H9 (cell line): ENCODE results near the gene MUC2. TPM values are rescaled to one million over a fixed set of nuclear protein-coding genes. Genes with fewer than 3 reads are reported as not detected.

Source experiments
- DNase-seq: peaks from one replicate; pipeline ENCODE4 v3.0.0-alpha.2; 2017
- H2AFZ ChIP-seq: one replicate; pipeline ENCODE4 v1.6.1; 2013; ENCODE audit warnings: mild to moderate bottlenecking, low read length, control low read depth, moderate library complexity
- H2AK5ac ChIP-seq: 2 replicates; pipeline ENCODE4 v1.6.1; 2013; ENCODE audit warnings: low read length, control low read depth, mixed read lengths; ENCODE audit not compliant: insufficient read length
- H2BK120ac ChIP-seq: one replicate; pipeline ENCODE4 v1.6.1; 2013; ENCODE audit warnings: low read depth, mild to moderate bottlenecking, low read length, control low read depth, inconsistent platforms; ENCODE audit not compliant: poor library complexity, severe bottlenecking
- H2BK12ac ChIP-seq: 2 replicates; pipeline ENCODE4 v1.6.1; 2013; ENCODE audit warnings: low read length, control low read depth, mixed read lengths, low read depth; ENCODE audit not compliant: insufficient read length
- H2BK15ac ChIP-seq: 2 replicates; pipeline ENCODE4 v1.6.1; 2013; ENCODE audit warnings: low read depth, low read length, control low read depth
- H2BK20ac ChIP-seq: one replicate; pipeline ENCODE4 v1.6.1; 2013; ENCODE audit warnings: low read depth, mild to moderate bottlenecking, low read length, control low read depth, inconsistent platforms; ENCODE audit not compliant: poor library complexity, severe bottlenecking
- H2BK5ac ChIP-seq: 2 replicates; pipeline ENCODE4 v1.6.1; 2013; ENCODE audit warnings: low read length, control low read depth, mixed read lengths; ENCODE audit not compliant: insufficient read length
- H3K14ac ChIP-seq: 2 replicates; pipeline ENCODE4 v1.6.1; 2013; ENCODE audit warnings: low read length, control low read depth; ENCODE audit not compliant: insufficient read depth
- H3K18ac ChIP-seq: 2 replicates; pipeline ENCODE4 v1.6.1; 2013; ENCODE audit warnings: low read depth, mild to moderate bottlenecking, mixed read lengths, low read length, control low read depth; ENCODE audit not compliant: insufficient read length
- H3K23ac ChIP-seq: 2 replicates; pipeline ENCODE4 v1.6.1; 2013; ENCODE audit warnings: low read length, control low read depth, mixed read lengths, low read depth; ENCODE audit not compliant: insufficient read length
- H3K23me2 ChIP-seq: 2 replicates; pipeline ENCODE4 v1.6.1; 2013; ENCODE audit warnings: low read depth, mild to moderate bottlenecking, mixed read lengths, low read length, control low read depth; ENCODE audit not compliant: insufficient read length, poor library complexity, severe bottlenecking
- H3K27ac ChIP-seq: 2 replicates; pipeline ENCODE4 v1.5.1; 2013; ENCODE audit warnings: low read length, control low read depth, mixed read lengths, low read depth; ENCODE audit not compliant: insufficient read length
- H3K27me3 ChIP-seq: 2 replicates; pipeline ENCODE4 v1.6.1; 2013; ENCODE audit warnings: low read length, control low read depth, inconsistent platforms; ENCODE audit not compliant: insufficient read depth
- H3K4ac ChIP-seq: 2 replicates; pipeline ENCODE4 v1.6.1; 2013; ENCODE audit warnings: low read depth, mild to moderate bottlenecking, control low read depth, inconsistent platforms, low read length, moderate library complexity
- H3K4me1 ChIP-seq: 2 replicates; pipeline ENCODE4 v1.6.1; 2013; ENCODE audit warnings: low read length, control low read depth, inconsistent platforms; ENCODE audit not compliant: insufficient read depth
- H3K4me2 ChIP-seq: 2 replicates; pipeline ENCODE4 v1.6.1; 2013; ENCODE audit warnings: low read length, control low read depth, mixed read lengths; ENCODE audit not compliant: insufficient read length, insufficient read depth
- H3K56ac ChIP-seq: 2 replicates; pipeline ENCODE4 v1.6.1; 2013; ENCODE audit warnings: low read depth, mild to moderate bottlenecking, mixed read lengths, low read length, control low read depth; ENCODE audit not compliant: insufficient read length
- H3K79me1 ChIP-seq: 2 replicates; pipeline ENCODE4 v1.6.1; 2013; ENCODE audit warnings: low read depth, mild to moderate bottlenecking, moderate library complexity, low read length, control low read depth, inconsistent platforms; ENCODE audit not compliant: insufficient read depth, poor library complexity, severe bottlenecking
- H3K79me2 ChIP-seq: 2 replicates; pipeline ENCODE4 v1.6.1; 2013; ENCODE audit warnings: low read length, control low read depth, inconsistent platforms; ENCODE audit not compliant: insufficient read depth
- H3K9ac ChIP-seq: 2 replicates; pipeline ENCODE4 v1.6.1; 2013; ENCODE audit warnings: low read length, control low read depth, mixed read lengths; ENCODE audit not compliant: insufficient read length; ENCODE audit errors: extremely low read depth
- H3K9me3 ChIP-seq: one replicate; pipeline ENCODE4 v1.6.1; 2013; ENCODE audit warnings: low read depth, low read length, inconsistent platforms; ENCODE audit not compliant: control insufficient read depth
- H3T11ph ChIP-seq: one replicate; pipeline ENCODE4 v1.6.1; 2013; ENCODE audit warnings: mild to moderate bottlenecking, low read length, control low read depth, inconsistent platforms
- H4K20me1 ChIP-seq: one replicate; pipeline ENCODE4 v1.6.1; 2013; ENCODE audit not compliant: control insufficient read depth, insufficient read length, insufficient read depth
- H4K5ac ChIP-seq: 2 replicates; pipeline ENCODE4 v1.6.1; 2013; ENCODE audit warnings: low read depth, mild to moderate bottlenecking, mixed read lengths, low read length, control low read depth; ENCODE audit not compliant: insufficient read length
- H4K8ac ChIP-seq: replicated peaks from 2 replicates; pipeline ENCODE4 v1.6.1; 2013; ENCODE audit warnings: low read length, control low read depth, mixed read lengths, low read depth; ENCODE audit not compliant: insufficient read length
- H4K91ac ChIP-seq: 2 replicates; pipeline ENCODE4 v1.6.1; 2013; ENCODE audit warnings: low read depth, mild to moderate bottlenecking, moderate library complexity, mixed read lengths, low read length, control low read depth; ENCODE audit not compliant: insufficient read length
- H3K27ac Mint-ChIP-seq, 3 experiments: 2 replicates in 2 of 3; 3 replicates in 1 of 3; pipeline ENCODE4 v1.8.0; 2020 to 2021; ENCODE audit warnings: mixed read lengths in 3 of 3, mild to moderate bottlenecking in 1 of 3, moderate library complexity in 1 of 3
- H3K27me3 Mint-ChIP-seq: 2 replicates; pipeline ENCODE4 v1.8.0; 2021; ENCODE audit warnings: low read depth, mild to moderate bottlenecking, moderate library complexity, mixed read lengths
- H3K36me3 Mint-ChIP-seq, 3 experiments: 2 replicates in 2 of 3; 3 replicates in 1 of 3; pipeline ENCODE4 v1.8.0; 2020 to 2021; ENCODE audit warnings: low read depth in 3 of 3, mixed read lengths in 3 of 3; ENCODE audit not compliant: insufficient read depth in 1 of 3
- H3K4me1 Mint-ChIP-seq, 2 experiments: 2 replicates each; pipeline ENCODE4 v1.8.0; 2020; ENCODE audit warnings: mixed read lengths in 2 of 2
- H3K4me3 Mint-ChIP-seq, 2 experiments: 2 replicates in 1 of 2; 3 replicates in 1 of 2; pipeline ENCODE4 v1.8.0; 2020 to 2021; ENCODE audit warnings: mild to moderate bottlenecking in 2 of 2, mixed read lengths in 2 of 2, moderate library complexity in 1 of 2
- H3K9me3 Mint-ChIP-seq, 2 experiments: 2 replicates in 1 of 2; 3 replicates in 1 of 2; pipeline ENCODE4 v1.8.0; 2020; ENCODE audit warnings: mild to moderate bottlenecking in 2 of 2, mixed read lengths in 2 of 2, moderate library complexity in 1 of 2
- CTCF ChIP-seq: fragments of 200-600 bp; sonication (generic); conservative IDR thresholded peaks from 3 replicates; pipeline ENCODE4 v1.8.0; 2021; ENCODE audit warnings: antibody characterized with exemption, mild to moderate bottlenecking
- WGBS: extraction: QIAGEN DNeasy Blood & Tissue Kit; methylation state at CpG from one replicate; pipeline ENCODE4 v1.1.7; 2013; ENCODE audit warnings: missing lambda C conversion rate, low lambda C conversion rate, mixed read lengths; ENCODE audit not compliant: insufficient read length; ENCODE audit errors: extremely low coverage; 5-methylcytosine and 5-hydroxymethylcytosine counted together
- total RNA-seq: library from RNA; stranded (reverse); gene quantifications from 2 replicates; pipeline ENCODE4 v1.2.1, GENCODE V29; 2021

MUC2 gene
- total RNA-seq, 1 experiment from 2014 or later: not detected

GRCh38 chr11:1082346-1082727 lies 7.7 kb downstream of the MUC2 start:
- Histone ChIP-seq H3K56ac (no peak overlapping the region), H3K23ac (no peak overlapping the region), H3K9ac (no peak overlapping the region), H2BK5ac (no peak overlapping the region), H4K8ac (no peak overlapping the region), H2BK12ac (no peak overlapping the region), H3K23me2 (no peaks in the 10 kb centered on the region), H3K9me3 (no peaks in the 10 kb centered on the region), H2BK20ac (no peak overlapping the region), H2AK5ac (no peak overlapping the region), H3T11ph (no peak overlapping the region), H4K20me1 (no peaks in the 10 kb centered on the region), H3K4me2 (no peak overlapping the region), H3K18ac (no peak overlapping the region), H4K5ac (no peak overlapping the region), H2AFZ (no peak overlapping the region), H2BK120ac (no peak overlapping the region), H4K91ac (no peak overlapping the region), H3K79me2 (no peaks in the 10 kb centered on the region), H2BK15ac (no peak overlapping the region), H3K4ac (no peak overlapping the region), H3K79me1 (no peaks in the 10 kb centered on the region), H3K27me3 (no peaks in the 10 kb centered on the region), H3K27ac (no peak overlapping the region), H3K14ac (no peak overlapping the region; the same call in 1 of the 2 replicates), H3K4me1 (no peaks in the 10 kb centered on the region)
- H3K27me3 Mint-ChIP-seq: no peaks in the 10 kb centered on the region; the same call in 1 of the 2 replicates
- no peaks in the 10 kb centered on the region for H3K36me3 Mint-ChIP-seq
- WGBS: no CpG with 5 or more reads among the region's 14 CpGs
- no peak for DNase-seq
- H3K9me3 Mint-ChIP-seq: no peaks in the 10 kb centered on the region
- H3K4me1 Mint-ChIP-seq: no peaks in the 10 kb centered on the region
- no peak overlapping the region for H3K27ac Mint-ChIP-seq
- TF ChIP-seq CTCF: no peak
- H3K4me3 Mint-ChIP-seq: no peak overlapping the region
